Mammary epithelial cell (primary cell): Measurements from ENCODE around the gene LMO7.

ENCODE experiments used
- EZH2 ChIP-seq: IDR thresholded peaks from 2 replicates; pipeline ENCODE4 v1.6.1; 2012; ENCODE audit warnings: low read length, inconsistent platforms, borderline replicate concordance
- TF ChIP-seq, protein P1 (sequence below), 2 donors: IDR thresholded peaks in 1 of 2; conservative IDR thresholded peaks in 1 of 2; 2 replicates each; pipeline ENCODE4 v1.5.1; 2011 to 2012; ENCODE audit warnings: inconsistent platforms in 2 of 2, low read length in 2 of 2, mild to moderate bottlenecking in 2 of 2, control low read depth in 1 of 2, low read depth in 1 of 2; ENCODE audit not compliant: insufficient read depth in 1 of 2; ENCODE audit errors: extremely low read depth in 1 of 2

DNA sequence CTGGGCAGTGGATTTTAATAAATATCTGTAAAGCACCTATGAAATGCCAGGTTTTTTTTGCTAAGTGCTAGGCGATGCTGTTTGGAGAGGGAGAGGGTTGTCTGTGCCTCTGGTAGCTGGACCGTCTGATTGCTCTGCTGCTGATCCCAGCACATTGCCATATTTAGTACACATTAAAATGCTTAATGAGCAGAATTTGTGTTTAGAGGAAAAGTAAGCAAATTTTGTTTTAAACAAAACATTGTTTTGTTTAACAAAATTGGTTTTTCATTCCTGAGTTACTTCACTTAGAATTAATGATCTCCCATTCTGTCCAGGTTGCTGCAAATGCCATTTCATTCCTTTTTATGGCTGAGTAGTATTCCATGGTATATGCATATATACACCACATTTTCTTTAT lies 85.2 kb downstream of the LMO7 start:
- TF ChIP-seq, protein P1, sequence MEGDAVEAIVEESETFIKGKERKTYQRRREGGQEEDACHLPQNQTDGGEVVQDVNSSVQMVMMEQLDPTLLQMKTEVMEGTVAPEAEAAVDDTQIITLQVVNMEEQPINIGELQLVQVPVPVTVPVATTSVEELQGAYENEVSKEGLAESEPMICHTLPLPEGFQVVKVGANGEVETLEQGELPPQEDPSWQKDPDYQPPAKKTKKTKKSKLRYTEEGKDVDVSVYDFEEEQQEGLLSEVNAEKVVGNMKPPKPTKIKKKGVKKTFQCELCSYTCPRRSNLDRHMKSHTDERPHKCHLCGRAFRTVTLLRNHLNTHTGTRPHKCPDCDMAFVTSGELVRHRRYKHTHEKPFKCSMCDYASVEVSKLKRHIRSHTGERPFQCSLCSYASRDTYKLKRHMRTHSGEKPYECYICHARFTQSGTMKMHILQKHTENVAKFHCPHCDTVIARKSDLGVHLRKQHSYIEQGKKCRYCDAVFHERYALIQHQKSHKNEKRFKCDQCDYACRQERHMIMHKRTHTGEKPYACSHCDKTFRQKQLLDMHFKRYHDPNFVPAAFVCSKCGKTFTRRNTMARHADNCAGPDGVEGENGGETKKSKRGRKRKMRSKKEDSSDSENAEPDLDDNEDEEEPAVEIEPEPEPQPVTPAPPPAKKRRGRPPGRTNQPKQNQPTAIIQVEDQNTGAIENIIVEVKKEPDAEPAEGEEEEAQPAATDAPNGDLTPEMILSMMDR (conservative IDR thresholded peaks at IDR 0.05 in 1 of 2, IDR thresholded peaks at IDR 0.05 in 1 of 2; ENCODE audit: extremely low read depth in 1 of 2, insufficient read depth in 1 of 2, low read depth in 1 of 2, low read length in 2 of 2), result no peak
- no peak for TF ChIP-seq EZH2
